Stimulated activated CD4-positive, alpha-beta T cell treated with anti-CD3 and anti-CD28 coated beads, Interleukin-4, amount 100 ng/mL, for 4 hours (primary cell): ENCODE measurements around the gene HTR3D.
"Not testable (repeated sequence)": the region's sequence is repeated elsewhere in the genome, so short reads cannot be mapped to it uniquely, and the experiment has no call there.

Experiments used
- DNase-seq, 2 experiments: peaks; one replicate each; pipeline ENCODE4 v3.0.0-alpha.2; 2020

Gene HTR3D

GRCh38 chr3:184016811-184017671 is 14.5 kb upstream of the HTR3D start:
- peak; percentile 27 to 57 for DNase-seq

GRCh38 chr3:184017672-184018423 is 13.7 kb upstream of the HTR3D start, which contains the start of gene ABCC5:
TSS of gene ABCC5 (minus strand) at chr3:184017884. CDS start at chr3:184014392, 3,492 bp downstream.
- peak; percentile 79 to 84 for DNase-seq

- no peak for DNase-seq
Observed at GRCh38 chr3:184018424-184018973, 13.0 kb upstream of the HTR3D start.

GRCh38 chr3:184022323-184022722 is 9.2 kb upstream of the HTR3D start:
- no peak for DNase-seq

- not testable (repeated sequence) for DNase-seq
Observed at GRCh38 chr3:184025256-184025655, 6.3 kb upstream of the HTR3D start.

GRCh38 chr3:184028275-184028890 is 3.2 kb upstream of the HTR3D start:
- DNase-seq: not testable (repeated sequence)

GRCh38 chr3:184029443-184029842 is 2.1 kb upstream of the HTR3D start:
- no peak for DNase-seq

- no peak for DNase-seq
Observed at GRCh38 chr3:184030536-184030935, 1.0 kb upstream of the HTR3D start.

- no peak for DNase-seq
Observed at GRCh38 chr3:184037816-184038215, 6.3 kb downstream of the HTR3D start.

- not testable (repeated sequence) for DNase-seq
Observed at GRCh38 chr3:184038307-184038706, 6.8 kb downstream of the HTR3D start.

GRCh38 chr3:184039414-184039813 is 7.9 kb downstream of the HTR3D start:
- DNase-seq: no peak

GRCh38 chr3:184040010-184040409 is 8.5 kb downstream of the HTR3D start:
- no peak for DNase-seq

GRCh38 chr3:184042617-184043016 is 11.1 kb downstream of the HTR3D start:
- DNase-seq: no peak

- DNase-seq: no peak
Observed at GRCh38 chr3:184045995-184046394, 14.5 kb downstream of the HTR3D start.

GRCh38 chr3:184050217-184050847 is 18.8 kb downstream of the HTR3D start:
- DNase-seq: no peak

GRCh38 chr3:184052767-184053166 is 21.2 kb downstream of the HTR3D start, which contains the start of gene HTR3C:
TSS of gene HTR3C (plus strand) at chr3:184053047. CDS start at chr3:184053081, 34 bp downstream.
- DNase-seq: no peak

- DNase-seq: no peak
Observed at GRCh38 chr3:184058029-184058428, 26.5 kb downstream of the HTR3D start.

- DNase-seq: no peak
Observed at GRCh38 chr3:184059424-184059823, 27.9 kb downstream of the HTR3D start.

- DNase-seq: no peak
Observed at GRCh38 chr3:184062637-184063036, 31.1 kb downstream of the HTR3D start.

- DNase-seq: no peak
Observed at GRCh38 chr3:184066211-184066610, 34.7 kb downstream of the HTR3D start.

GRCh38 chr3:184067573-184068055 is 36.1 kb downstream of the HTR3D start:
- DNase-seq: no peak

GRCh38 chr3:184068344-184068743 is 36.8 kb downstream of the HTR3D start:
- no peak for DNase-seq
